PFSK-1 (cell line): Measurements from ENCODE around the gene NACC1.

ENCODE experiments used
- FOXP2 ChIP-seq: optimal IDR thresholded peaks from 2 replicates; pipeline ENCODE3; 2011; ENCODE audit warnings: borderline replicate concordance, control low read depth, inconsistent platforms; ENCODE audit not compliant: insufficient read depth; ENCODE audit errors: extremely low read length, extremely low read depth
- POLR2AphosphoS5 ChIP-seq: IDR thresholded peaks from 2 replicates; pipeline ENCODE4 v1.6.1; 2012; ENCODE audit warnings: low read depth, mild to moderate bottlenecking, control low read depth, low read length, moderate library complexity
- SIN3A ChIP-seq: IDR thresholded peaks from 2 replicates; pipeline ENCODE4 v1.6.1; 2012; ENCODE audit warnings: mild to moderate bottlenecking, low read length, moderate library complexity, borderline replicate concordance; ENCODE audit not compliant: insufficient read depth
- TAF1 ChIP-seq: IDR thresholded peaks from 2 replicates; pipeline ENCODE4 v1.6.1; 2012; ENCODE audit warnings: low read length, control low read depth, borderline replicate concordance; ENCODE audit not compliant: insufficient read depth
- TF ChIP-seq, protein P1 (sequence below), 2 experiments: IDR thresholded peaks; 2 replicates each; pipeline versions ENCODE4 v1.6.1 to v1.8.0; 2011 to 2012; ENCODE audit warnings: low read depth in 2 of 2, low read length in 2 of 2, control low read depth in 1 of 2, inconsistent platforms in 1 of 2, mild to moderate bottlenecking in 1 of 2, moderate library complexity in 1 of 2; ENCODE audit not compliant: insufficient read depth in 1 of 2

NACC1 gene

GRCh38 chr19:13104848-13105711 lies 13.0 kb upstream of the NACC1 start:
- TF ChIP-seq, protein P1, sequence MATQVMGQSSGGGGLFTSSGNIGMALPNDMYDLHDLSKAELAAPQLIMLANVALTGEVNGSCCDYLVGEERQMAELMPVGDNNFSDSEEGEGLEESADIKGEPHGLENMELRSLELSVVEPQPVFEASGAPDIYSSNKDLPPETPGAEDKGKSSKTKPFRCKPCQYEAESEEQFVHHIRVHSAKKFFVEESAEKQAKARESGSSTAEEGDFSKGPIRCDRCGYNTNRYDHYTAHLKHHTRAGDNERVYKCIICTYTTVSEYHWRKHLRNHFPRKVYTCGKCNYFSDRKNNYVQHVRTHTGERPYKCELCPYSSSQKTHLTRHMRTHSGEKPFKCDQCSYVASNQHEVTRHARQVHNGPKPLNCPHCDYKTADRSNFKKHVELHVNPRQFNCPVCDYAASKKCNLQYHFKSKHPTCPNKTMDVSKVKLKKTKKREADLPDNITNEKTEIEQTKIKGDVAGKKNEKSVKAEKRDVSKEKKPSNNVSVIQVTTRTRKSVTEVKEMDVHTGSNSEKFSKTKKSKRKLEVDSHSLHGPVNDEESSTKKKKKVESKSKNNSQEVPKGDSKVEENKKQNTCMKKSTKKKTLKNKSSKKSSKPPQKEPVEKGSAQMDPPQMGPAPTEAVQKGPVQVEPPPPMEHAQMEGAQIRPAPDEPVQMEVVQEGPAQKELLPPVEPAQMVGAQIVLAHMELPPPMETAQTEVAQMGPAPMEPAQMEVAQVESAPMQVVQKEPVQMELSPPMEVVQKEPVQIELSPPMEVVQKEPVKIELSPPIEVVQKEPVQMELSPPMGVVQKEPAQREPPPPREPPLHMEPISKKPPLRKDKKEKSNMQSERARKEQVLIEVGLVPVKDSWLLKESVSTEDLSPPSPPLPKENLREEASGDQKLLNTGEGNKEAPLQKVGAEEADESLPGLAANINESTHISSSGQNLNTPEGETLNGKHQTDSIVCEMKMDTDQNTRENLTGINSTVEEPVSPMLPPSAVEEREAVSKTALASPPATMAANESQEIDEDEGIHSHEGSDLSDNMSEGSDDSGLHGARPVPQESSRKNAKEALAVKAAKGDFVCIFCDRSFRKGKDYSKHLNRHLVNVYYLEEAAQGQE (IDR thresholded peaks at IDR 0.05; ENCODE audit: insufficient read depth in 1 of 2, low read depth in 2 of 2, low read length in 2 of 2), result no peak
- TF ChIP-seq SIN3A (no peak), POLR2AphosphoS5 (no peak), FOXP2 (no peak), TAF1 (no peak)

- TF ChIP-seq SIN3A (no peak), FOXP2 (no peak), POLR2AphosphoS5 (no peak), TAF1 (no peak)
- TF ChIP-seq, protein P1 (IDR thresholded peaks at IDR 0.05; ENCODE audit: insufficient read depth in 1 of 2, low read depth in 2 of 2, low read length in 2 of 2), result no peak
These were observed 8.5 kb upstream of the NACC1 start for GRCh38 chr19:13109361-13110098.

- TF ChIP-seq, protein P1 (IDR thresholded peaks at IDR 0.05; ENCODE audit: insufficient read depth in 1 of 2, low read depth in 2 of 2, low read length in 2 of 2), result no peak
- TF ChIP-seq TAF1 (no peak), FOXP2 (no peak)
These were observed 7.9 kb upstream of the NACC1 start for GRCh38 chr19:13110099-13110610.

DNA sequence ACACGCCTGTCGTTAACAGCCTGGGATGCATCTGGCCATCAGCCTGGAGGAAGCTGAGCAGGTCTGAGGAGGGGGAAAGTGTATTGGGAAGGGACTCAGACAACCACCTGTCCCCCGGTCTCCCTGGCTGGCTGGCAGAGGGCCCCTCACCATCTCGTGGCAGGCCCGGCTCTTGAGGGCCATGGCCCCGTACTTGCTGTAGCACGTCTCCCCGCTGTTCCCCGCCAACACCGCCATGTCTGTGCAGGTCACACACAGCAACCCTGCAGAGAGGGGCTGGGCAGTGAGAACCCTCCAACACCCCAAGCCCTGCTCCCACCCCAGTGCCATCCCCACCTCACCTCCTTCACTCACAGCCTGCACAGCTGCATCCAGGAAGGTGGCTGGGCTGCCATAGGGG lies 5.5 kb upstream of the NACC1 start:
- TF ChIP-seq, protein P1 (IDR thresholded peaks at IDR 0.05; ENCODE audit: insufficient read depth in 1 of 2, low read depth in 2 of 2, low read length in 2 of 2), result no peak
- TF ChIP-seq FOXP2 (no peak), POLR2AphosphoS5 (no peak), SIN3A (no peak), TAF1 (no peak)
